IPS-15b (cell line): Measurements from ENCODE around the gene NKAIN2.

ENCODE experiments used
- H3K27me3 ChIP-seq: one replicate; pipeline ENCODE4 v1.6.1; 2013; ENCODE audit warnings: low read length; ENCODE audit not compliant: control insufficient read depth, insufficient read depth
- H3K36me3 ChIP-seq: one replicate; pipeline ENCODE4 v1.6.1; 2013; ENCODE audit warnings: low read length; ENCODE audit not compliant: control insufficient read depth, insufficient read depth
- H3K4me1 ChIP-seq: one replicate; pipeline ENCODE4 v1.6.1; 2013; ENCODE audit warnings: mild to moderate bottlenecking, low read length; ENCODE audit not compliant: control insufficient read depth, insufficient read depth
- H3K4me3 ChIP-seq: one replicate; pipeline ENCODE4 v1.5.1; 2013; ENCODE audit warnings: low read depth, low read length
- H3K9ac ChIP-seq: one replicate; pipeline ENCODE4 v1.6.1; 2013; ENCODE audit warnings: low read depth, mild to moderate bottlenecking, low read length
- H3K9me3 ChIP-seq: one replicate; pipeline ENCODE4 v1.6.1; 2013; ENCODE audit warnings: mild to moderate bottlenecking, low read length; ENCODE audit not compliant: control insufficient read depth, insufficient read depth

The NKAIN2 gene

GRCh38 chr6:124466949-124467348 is 663.3 kb downstream of the NKAIN2 start:
- H3K4me1 ChIP-seq: no peaks in the 10 kb centered on the region
- H3K36me3 ChIP-seq: no peaks in the 10 kb centered on the region
- H3K9ac ChIP-seq: no peak overlapping the region
- no peaks in the 10 kb centered on the region for H3K9me3 ChIP-seq
- H3K4me3 ChIP-seq: no peak overlapping the region
- H3K27me3 ChIP-seq: no peaks in the 10 kb centered on the region

GRCh38 chr6:124467366-124467765 is 663.7 kb downstream of the NKAIN2 start:
- no peak overlapping the region for H3K9ac ChIP-seq
- no peaks in the 10 kb centered on the region for H3K36me3 ChIP-seq
- H3K4me1 ChIP-seq: no peaks in the 10 kb centered on the region
- H3K4me3 ChIP-seq: no peak overlapping the region
- no peaks in the 10 kb centered on the region for H3K27me3 ChIP-seq
- no peaks in the 10 kb centered on the region for H3K9me3 ChIP-seq

GRCh38 chr6:124470803-124471202 is 667.1 kb downstream of the NKAIN2 start:
- no peak overlapping the region for H3K9ac ChIP-seq
- no peaks in the 10 kb centered on the region for H3K27me3 ChIP-seq

GRCh38 chr6:124475176-124475575 is 671.5 kb downstream of the NKAIN2 start:
- Histone ChIP-seq H3K4me3 (no peak overlapping the region), H3K9me3 (no peaks in the 10 kb centered on the region), H3K27me3 (no peaks in the 10 kb centered on the region), H3K9ac (no peak overlapping the region), H3K36me3 (no peaks in the 10 kb centered on the region), H3K4me1 (no peaks in the 10 kb centered on the region)

More at GRCh38 chr6:124470803-124471202, 667.1 kb downstream of the NKAIN2 start:
- no peak overlapping the region for H3K4me3 ChIP-seq
- H3K4me1 ChIP-seq: no peaks in the 10 kb centered on the region
- H3K9me3 ChIP-seq: no peaks in the 10 kb centered on the region
- H3K36me3 ChIP-seq: no peaks in the 10 kb centered on the region

- no peaks in the 10 kb centered on the region for H3K27me3 ChIP-seq
- H3K4me1 ChIP-seq: no peaks in the 10 kb centered on the region
- no peak overlapping the region for H3K4me3 ChIP-seq
- H3K36me3 ChIP-seq: no peaks in the 10 kb centered on the region
- H3K9me3 ChIP-seq: no peaks in the 10 kb centered on the region
- no peak overlapping the region for H3K9ac ChIP-seq
These were observed 675.2 kb downstream of the NKAIN2 start for GRCh38 chr6:124478906-124479305.

- Histone ChIP-seq H3K4me1 (no peaks in the 10 kb centered on the region), H3K4me3 (no peak overlapping the region), H3K27me3 (no peaks in the 10 kb centered on the region), H3K36me3 (no peaks in the 10 kb centered on the region), H3K9ac (no peak overlapping the region), H3K9me3 (no peaks in the 10 kb centered on the region)
These were observed 676.3 kb downstream of the NKAIN2 start for GRCh38 chr6:124479991-124480430.

- Histone ChIP-seq H3K4me1 (no peaks in the 10 kb centered on the region), H3K27me3 (no peaks in the 10 kb centered on the region), H3K36me3 (no peaks in the 10 kb centered on the region), H3K9ac (no peak overlapping the region), H3K4me3 (no peak overlapping the region), H3K9me3 (no peaks in the 10 kb centered on the region)
These were observed 678.4 kb downstream of the NKAIN2 start for GRCh38 chr6:124482071-124482491.

GRCh38 chr6:124487623-124488431 is 684.2 kb downstream of the NKAIN2 start:
- H3K9me3 ChIP-seq: no peaks in the 10 kb centered on the region
- no peaks in the 10 kb centered on the region for H3K4me1 ChIP-seq

GRCh38 chr6:124490122-124490521 is 686.5 kb downstream of the NKAIN2 start:
- Histone ChIP-seq H3K36me3 (no peaks in the 10 kb centered on the region), H3K4me3 (no peak overlapping the region), H3K4me1 (no peaks in the 10 kb centered on the region)

More at GRCh38 chr6:124487623-124488431, 684.2 kb downstream of the NKAIN2 start:
- H3K27me3 ChIP-seq: no peaks in the 10 kb centered on the region
- no peak overlapping the region for H3K9ac ChIP-seq
- no peak overlapping the region for H3K4me3 ChIP-seq
- no peaks in the 10 kb centered on the region for H3K36me3 ChIP-seq

GRCh38 chr6:124493259-124493658 is 689.6 kb downstream of the NKAIN2 start:
- Histone ChIP-seq H3K9me3 (no peaks in the 10 kb centered on the region), H3K4me1 (peaks cover 2% of the 10 kb centered on the region), H3K36me3 (no peaks in the 10 kb centered on the region), H3K4me3 (no peak overlapping the region), H3K9ac (no peak overlapping the region), H3K27me3 (no peaks in the 10 kb centered on the region)

More at GRCh38 chr6:124490122-124490521, 686.5 kb downstream of the NKAIN2 start:
- H3K27me3 ChIP-seq: no peaks in the 10 kb centered on the region
- no peaks in the 10 kb centered on the region for H3K9me3 ChIP-seq
- H3K9ac ChIP-seq: no peak overlapping the region

- Histone ChIP-seq H3K4me3 (no peak overlapping the region), H3K9ac (no peak overlapping the region), H3K9me3 (no peaks in the 10 kb centered on the region), H3K4me1 (peaks cover 2% of the 10 kb centered on the region), H3K27me3 (no peaks in the 10 kb centered on the region), H3K36me3 (no peaks in the 10 kb centered on the region)
These were observed 691.4 kb downstream of the NKAIN2 start for GRCh38 chr6:124494956-124495664.
